ENCODE results near the gene MSH5. TPM values are rescaled to one million over a fixed set of nuclear protein-coding genes. Genes with fewer than 3 reads are reported as not detected.
A peak's percentile ranks its signal among the peaks of the same experiment; 100 is the strongest.

MSH5 gene
- total and polyA plus RNA-seq, 9 of the 15 experiments (the other 6 are each of a cell fraction or from before 2014, with no cell fraction given) = 12.5 to 104 (median 46.6) TPM

GRCh38 chr6:31795616-31796298 is 56.0 kb downstream of the MSH5 start, which contains the start of gene VARS1 (continued):
- peak in 1 of 2 experiments; percentile 66 for TF ChIP-seq AFF1 (IDR thresholded peaks at IDR 0.05; ENCODE audit: low read depth in 1 of 2, partially characterized antibody in 2 of 2)
- TF ChIP-seq THRA (IDR thresholded peaks at IDR 0.05) = no peak
- TF ChIP-seq EP400 (IDR thresholded peaks at IDR 0.05) = peak; percentile 99
- peak; percentile 90 for TF ChIP-seq ZBTB17 (CRISPR knock-in tag; IDR thresholded peaks at IDR 0.05)
- TF ChIP-seq ZNF354B (CRISPR knock-in tag; IDR thresholded peaks at IDR 0.05) = no peak
- no peak; the same call in 1 of the 2 replicates for TF ChIP-seq FOXP1 (CRISPR knock-in tag; IDR thresholded peaks at IDR 0.05)
- TF ChIP-seq MXI1 (IDR thresholded peaks at IDR 0.05; ENCODE audit: low read depth, low read length) = peak; percentile 99
- TF ChIP-seq RNF219 (CRISPR knock-in tag; IDR thresholded peaks at IDR 0.05) = no peak
- no peak for TF ChIP-seq ESRRB (CRISPR knock-in tag; IDR thresholded peaks at IDR 0.05; ENCODE audit: borderline replicate concordance)
- peak; percentile 84 for TF ChIP-seq TOE1 (IDR thresholded peaks at IDR 0.05; ENCODE audit: borderline replicate concordance)
- peak; percentile 90 for TF ChIP-seq TOE1 (CRISPR knock-in tag; IDR thresholded peaks at IDR 0.05; ENCODE audit: borderline replicate concordance, low read depth)
- TF ChIP-seq CTCFL (IDR thresholded peaks at IDR 0.05; ENCODE audit: borderline replicate concordance, insufficient read depth, low read depth, low read length, poor library complexity, severe bottlenecking) = peak; percentile 100
- TF ChIP-seq UBTF (IDR thresholded peaks at IDR 0.05; ENCODE audit: borderline replicate concordance in 1 of 2, low read depth in 2 of 2, low read length in 2 of 2) = peak; percentile 78 to 81; a peak in 3 of 4 replicates
- no peak for TF ChIP-seq POLR3G (IDR thresholded peaks at IDR 0.05; ENCODE audit: extremely low read depth, insufficient read length, insufficient replicate concordance)
